Loucy (cell line): ENCODE measurements around the gene OPRL1.

Experiments used
- CTCF ChIP-seq: fragments of 200-600 bp; sonication (generic); conservative IDR thresholded peaks from 2 replicates; pipeline ENCODE4 v1.5.1; 2014; ENCODE audit warnings: mild to moderate bottlenecking, antibody characterized with exemption, low read length
- EZH2phosphoT487 ChIP-seq: fragments of 200-600 bp; IDR thresholded peaks from 2 replicates; pipeline ENCODE4 v1.6.1; 2018; ENCODE audit warnings: antibody characterized with exemption, mild to moderate bottlenecking, moderate library complexity, borderline replicate concordance

GRCh38 chr20:64096535-64096934 lies 16.7 kb downstream of the OPRL1 start:
- TF ChIP-seq CTCF (no peak), EZH2phosphoT487 (no peak)
